ENCODE results near the gene TBL3. TPM values are rescaled to one million over a fixed set of nuclear protein-coding genes. Genes with fewer than 3 reads are reported as not detected.

Gene TBL3
- total RNA-seq, 2 experiments from 2014 or later, result 49.9 to 67.2 TPM

GRCh38 chr16:2028146-2028545 lies 56.3 kb downstream of the TBL3 start:
- intact Hi-C loops (cut with micrococcal nuclease; ENCODE audit: unreplicated experiment), result no loop called here
- no peaks in the 10 kb centered on the region for H3K36me3 ChIP-seq (ENCODE audit: insufficient read depth, low read length)
- H2AFZ ChIP-seq (ENCODE audit: low read length), result no peak overlapping the region
- H3K79me2 ChIP-seq (ENCODE audit: insufficient read depth, low read depth, low read length), result no peaks in the 10 kb centered on the region
- H4K20me1 ChIP-seq (ENCODE audit: insufficient read depth, low read length), result no peaks in the 10 kb centered on the region
- no peaks in the 10 kb centered on the region for H3K9me2 ChIP-seq (ENCODE audit: insufficient read depth, low read length)
- POLR2A ChIA-PET, result no interaction called here
- no peak overlapping the region for H3K4me3 ChIP-seq (ENCODE audit: low read depth, low read length, poor library complexity, severe bottlenecking)
- TF ChIP-seq CTCF (conservative IDR thresholded peaks at IDR 0.05; ENCODE audit: low read length), result no peak
- no peak for TF ChIP-seq EZH2phosphoT487 (IDR thresholded peaks at IDR 0.05; ENCODE audit: borderline replicate concordance, low read depth, low read length)
- peaks cover 7% of the 10 kb centered on the region for H3K4me1 ChIP-seq (ENCODE audit: insufficient read depth, low read length, poor library complexity, severe bottlenecking)
- no peak for DNase-seq (ENCODE audit: low spot score)
- no TSS peak for BruUV-seq (replicated peaks)
- no peaks in the 10 kb centered on the region for H3K9me3 ChIP-seq (ENCODE audit: low read length)
- no peak overlapping the region for H3K27ac ChIP-seq (ENCODE audit: low read depth, low read length, poor library complexity, severe bottlenecking)
- H3K4me2 ChIP-seq (ENCODE audit: low read length), result no peak overlapping the region
- CTCF ChIA-PET (ENCODE audit: unreplicated experiment), result no interaction called here

- peaks cover 2% of the 10 kb centered on the region for H3K4me1 ChIP-seq (ENCODE audit: insufficient read depth, low read length, poor library complexity, severe bottlenecking)
- DNase-seq (ENCODE audit: low spot score), result no peak
- H3K9me2 ChIP-seq (ENCODE audit: insufficient read depth, low read length), result no peaks in the 10 kb centered on the region
- ChIA-PET CTCF (ENCODE audit: unreplicated experiment) (no interaction called here), POLR2A (no interaction called here)
- no peak for TF ChIP-seq CTCF (conservative IDR thresholded peaks at IDR 0.05; ENCODE audit: low read length)
- no peak for TF ChIP-seq EZH2phosphoT487 (IDR thresholded peaks at IDR 0.05; ENCODE audit: borderline replicate concordance, low read depth, low read length)
- no peak overlapping the region for H3K4me2 ChIP-seq (ENCODE audit: low read length)
- H3K36me3 ChIP-seq (ENCODE audit: insufficient read depth, low read length), result no peaks in the 10 kb centered on the region
- no peak overlapping the region for H3K4me3 ChIP-seq (ENCODE audit: low read depth, low read length, poor library complexity, severe bottlenecking)
- no peaks in the 10 kb centered on the region for H3K79me2 ChIP-seq (ENCODE audit: insufficient read depth, low read depth, low read length)
- H3K9me3 ChIP-seq (ENCODE audit: low read length), result no peaks in the 10 kb centered on the region
- intact Hi-C loops (cut with micrococcal nuclease; ENCODE audit: unreplicated experiment), result no loop called here
- no peak overlapping the region for H2AFZ ChIP-seq (ENCODE audit: low read length)
- H4K20me1 ChIP-seq (ENCODE audit: insufficient read depth, low read length), result no peaks in the 10 kb centered on the region
- no peak overlapping the region for H3K27ac ChIP-seq (ENCODE audit: low read depth, low read length, poor library complexity, severe bottlenecking)
- no TSS peak for BruUV-seq (replicated peaks)
These were observed 56.9 kb downstream of the TBL3 start for GRCh38 chr16:2028620-2029220.

GRCh38 chr16:2029350-2029749 lies 57.5 kb downstream of the TBL3 start:
- BruUV-seq (replicated peaks), result no TSS peak
- TF ChIP-seq EZH2phosphoT487 (IDR thresholded peaks at IDR 0.05; ENCODE audit: borderline replicate concordance, low read depth, low read length) (no peak), CTCF (conservative IDR thresholded peaks at IDR 0.05; ENCODE audit: low read length) (no peak)
- Histone ChIP-seq H3K9me3 (ENCODE audit: low read length) (no peaks in the 10 kb centered on the region), H2AFZ (ENCODE audit: low read length) (no peak overlapping the region), H4K20me1 (ENCODE audit: insufficient read depth, low read length) (no peaks in the 10 kb centered on the region), H3K4me3 (ENCODE audit: low read depth, low read length, poor library complexity, severe bottlenecking) (no peak overlapping the region), H3K36me3 (ENCODE audit: insufficient read depth, low read length) (no peaks in the 10 kb centered on the region), H3K4me1 (ENCODE audit: insufficient read depth, low read length, poor library complexity, severe bottlenecking) (no peaks in the 10 kb centered on the region), H3K27ac (ENCODE audit: low read depth, low read length, poor library complexity, severe bottlenecking) (no peak overlapping the region), H3K79me2 (ENCODE audit: insufficient read depth, low read depth, low read length) (no peaks in the 10 kb centered on the region), H3K9me2 (ENCODE audit: insufficient read depth, low read length) (no peaks in the 10 kb centered on the region), H3K4me2 (ENCODE audit: low read length) (no peak overlapping the region)
- intact Hi-C loops (cut with micrococcal nuclease; ENCODE audit: unreplicated experiment), result no loop called here
- CTCF ChIA-PET (ENCODE audit: unreplicated experiment), result no interaction called here
- POLR2A ChIA-PET, result no interaction called here
- no peak for DNase-seq (ENCODE audit: low spot score)
